Measurements from ENCODE around the gene ABRAXAS1. TPM values are rescaled to one million over a fixed set of nuclear protein-coding genes. Genes with fewer than 3 reads are reported as not detected.

Gene ABRAXAS1
- total and polyA plus RNA-seq, 2 of the 4 experiments (the other 2 are of a cell fraction), result 4.1 to 8.4 TPM

GRCh38 chr4:83454686-83455085 lies 30.2 kb downstream of the ABRAXAS1 start (continued):
- TF ChIP-seq CTCF (conservative IDR thresholded peaks at IDR 0.05; ENCODE audit: low read depth, low read length), result no peak

- H4K20me1 ChIP-seq (ENCODE audit: insufficient read depth, low read length), result no peaks in the 10 kb centered on the region
- H3K14ac ChIP-seq (replicated peaks; ENCODE audit: low read depth, low read length), result no peak overlapping the region
- no peak overlapping the region for H2AK5ac ChIP-seq (ENCODE audit: low read depth, low read length)
- H4K91ac ChIP-seq (ENCODE audit: insufficient read depth, low read depth, low read length), result no peak overlapping the region
- no peak overlapping the region for H4K8ac ChIP-seq (ENCODE audit: low read depth in 2 of 2, low read length in 2 of 2)
- no peak overlapping the region for H3K4ac ChIP-seq (ENCODE audit: low read depth, low read length)
- H3K27me3 ChIP-seq (ENCODE audit: control insufficient read depth, insufficient read depth, low read length), result no peaks in the 10 kb centered on the region
- WGBS, 2 experiments (ENCODE audit: extremely low coverage in 2 of 2, insufficient read length in 1 of 2), result no CpG with 5 or more reads among the region's 2 CpGs
- H3K9me3 ChIP-seq (ENCODE audit: control insufficient read depth, insufficient read depth, low read length), result no peaks in the 10 kb centered on the region
- BruUV-seq (replicated peaks), result no TSS peak
- no peak overlapping the region for H3K56ac ChIP-seq (ENCODE audit: extremely low read depth, insufficient read depth, low read length)
- no peak overlapping the region for H3K23ac ChIP-seq (ENCODE audit: low read depth, low read length)
- H3K4me3 ChIP-seq (ENCODE audit: insufficient read depth, low read depth, low read length), result no peak overlapping the region
- in situ Hi-C loops (cut with MboI; ENCODE audit: low sequenced_read_pairs) (no loop called here), intact Hi-C loops (cut with micrococcal nuclease) (no loop called here), dilution Hi-C loops (cut with HindIII; ENCODE audit: low sequenced_read_pairs, unreplicated experiment) (no loop called here)
- no peaks in the 10 kb centered on the region for H3K4me1 ChIP-seq (ENCODE audit: control insufficient read depth, insufficient read depth, low read length)
- ATAC-seq (ENCODE audit: low read depth) (no peak), DNase-seq (no peak)
- no peak overlapping the region for H3K9ac ChIP-seq (ENCODE audit: low read depth, low read length)
- no peak overlapping the region for H2BK15ac ChIP-seq (ENCODE audit: low read depth, low read length)
- H3K79me1 ChIP-seq (ENCODE audit: low read depth in 1 of 2, low read length in 2 of 2), result peaks cover 0 to 8% of the 10 kb centered on the region in 2 experiments; a peak in 2 of 4 replicates
- no peaks in the 10 kb centered on the region for H3K9me1 ChIP-seq (ENCODE audit: insufficient read depth, low read length)
- H2AK9ac ChIP-seq (replicated peaks; ENCODE audit: low read depth, low read length, poor library complexity), result no peak overlapping the region
- H2BK120ac ChIP-seq (ENCODE audit: low read depth, low read length), result no peak overlapping the region
- no peak for TF ChIP-seq CTCF (conservative IDR thresholded peaks at IDR 0.05; ENCODE audit: low read depth, low read length)
- TF ChIP-seq BHLHE40 (IDR thresholded peaks at IDR 0.05; ENCODE audit: low read depth, low read length), result no peak
- no peak for TF ChIP-seq MAZ (IDR thresholded peaks at IDR 0.05; ENCODE audit: borderline replicate concordance, low read depth, low read length)
- no peak for TF ChIP-seq CHD1 (IDR thresholded peaks at IDR 0.05; ENCODE audit: low read depth, low read length)
- no peak for TF ChIP-seq RCOR1 (IDR thresholded peaks at IDR 0.05; ENCODE audit: insufficient replicate concordance, low read length)
- H2AFZ ChIP-seq (replicated peaks; ENCODE audit: low read length, poor library complexity), result no peak overlapping the region
- ChIA-PET CTCF (no interaction called here), POLR2A (ENCODE audit: unreplicated experiment) (no interaction called here)
- no peak overlapping the region for H2BK5ac ChIP-seq (ENCODE audit: low read depth, low read length, poor library complexity, severe bottlenecking)
- peaks cover 5% of the 10 kb centered on the region; the same call in 1 of the 2 replicates for H3K36me3 ChIP-seq (ENCODE audit: control insufficient read depth, insufficient read depth, low read length)
- no peak overlapping the region for H4K5ac ChIP-seq (ENCODE audit: low read depth, low read length)
- no peak overlapping the region for H3K18ac ChIP-seq (ENCODE audit: low read depth, low read length)
- H3K27ac ChIP-seq (ENCODE audit: insufficient read depth, low read length), result no peak overlapping the region
- no peak overlapping the region for H3K4me2 ChIP-seq (ENCODE audit: low read depth, low read length)
- H2BK20ac ChIP-seq (ENCODE audit: low read depth, low read length), result no peak overlapping the region
Measured at GRCh38 chr4:83449009-83449408, 35.9 kb downstream of the ABRAXAS1 start.
